ENCODE measurements around the gene CTTNBP2NL.

Gene CTTNBP2NL

GRCh38 chr1:112458756-112459155 lies 62.7 kb downstream of the CTTNBP2NL start:
- Histone ChIP-seq H3K27ac (ENCODE audit: extremely low read depth, low read depth, low read length) (no peak overlapping the region), H3K36me3 (ENCODE audit: control insufficient read depth in 2 of 2, insufficient read depth in 1 of 2, low read length in 2 of 2) (peaks cover 0 to 47% of the 10 kb centered on the region in 2 experiments; a peak in 2 of 3 replicates), H3K4me1 (ENCODE audit: control insufficient read depth, insufficient read depth, low read length) (no peaks in the 10 kb centered on the region), H3K9me3 (ENCODE audit: control insufficient read depth, insufficient read depth, low read depth, low read length) (no peaks in the 10 kb centered on the region), H3K4me3 (ENCODE audit: low read depth, low read length) (no peak overlapping the region)
- ChIA-PET POLR2A (no interaction called here), CTCF (interaction anchor here (0.6 kb wide), 1 partner anchor 103 kb away, joined by 3 read pairs; no protein-coding TSS in a partner anchor)
- no peak for TF ChIP-seq ZNF660 (tag by site-specific recombination; IDR thresholded peaks at IDR 0.05)
- no peak for TF ChIP-seq ZNF266 (tag by site-specific recombination; IDR thresholded peaks at IDR 0.05; ENCODE audit: low read depth)
- TF ChIP-seq ZNF138 (tag by site-specific recombination; IDR thresholded peaks at IDR 0.05; ENCODE audit: borderline replicate concordance) = no peak
- no peak for TF ChIP-seq ZNF324 (tag by site-specific recombination; IDR thresholded peaks at IDR 0.05)
- no peak for TF ChIP-seq ZBTB21 (tag by site-specific recombination; IDR thresholded peaks at IDR 0.05)
- no peak for TF ChIP-seq ELK4 (IDR thresholded peaks at IDR 0.05; ENCODE audit: borderline replicate concordance, low read depth, low read length)
- no peak for TF ChIP-seq ZNF175 (tag by site-specific recombination; IDR thresholded peaks at IDR 0.05)
- no peak for TF ChIP-seq KLF7 (tag by site-specific recombination; IDR thresholded peaks at IDR 0.05; ENCODE audit: borderline replicate concordance)
- no peak for TF ChIP-seq PRDM4 (tag by site-specific recombination; IDR thresholded peaks at IDR 0.05)
- TF ChIP-seq MYNN (tag by site-specific recombination; IDR thresholded peaks at IDR 0.05; ENCODE audit: borderline replicate concordance) = no peak

- Histone ChIP-seq H3K36me3 (ENCODE audit: control insufficient read depth in 2 of 2, insufficient read depth in 1 of 2, low read length in 2 of 2) (peaks cover 0 to 30% of the 10 kb centered on the region in 2 experiments; a peak in 1 of 3 replicates), H3K27ac (ENCODE audit: extremely low read depth, low read depth, low read length) (no peak overlapping the region), H3K4me1 (ENCODE audit: control insufficient read depth, insufficient read depth, low read length) (no peaks in the 10 kb centered on the region), H3K9me3 (ENCODE audit: control insufficient read depth, insufficient read depth, low read depth, low read length) (no peaks in the 10 kb centered on the region), H3K4me3 (ENCODE audit: low read depth, low read length) (no peak overlapping the region)
- TF ChIP-seq PRDM6 (tag by site-specific recombination; IDR thresholded peaks at IDR 0.05) (peak; percentile 40; the same call in 1 of the 2 replicates), ZSCAN4 (tag by site-specific recombination; IDR thresholded peaks at IDR 0.05) (peak; percentile 13; the same call in 1 of the 2 replicates), ZNF423 (tag by site-specific recombination; IDR thresholded peaks at IDR 0.05) (no peak)
- ChIA-PET CTCF (interaction anchor here (2.8 kb wide), 1 partner anchor 70 kb away, joined by 17 read pairs; no protein-coding TSS in a partner anchor), POLR2A (no interaction called here)
These were observed 64.6 kb downstream of the CTTNBP2NL start for GRCh38 chr1:112460615-112461014.

- H3K9me3 ChIP-seq (ENCODE audit: control insufficient read depth, insufficient read depth, low read depth, low read length) = no peaks in the 10 kb centered on the region
- no peak overlapping the region for H3K27ac ChIP-seq (ENCODE audit: extremely low read depth, low read depth, low read length)
- peaks cover 0 to 23% of the 10 kb centered on the region in 2 experiments; a peak in 1 of 3 replicates for H3K36me3 ChIP-seq (ENCODE audit: control insufficient read depth in 2 of 2, insufficient read depth in 1 of 2, low read length in 2 of 2)
- H3K4me3 ChIP-seq (ENCODE audit: low read depth, low read length) = no peak overlapping the region
- ChIA-PET POLR2A (no interaction called here), CTCF (interaction anchor here (1.0 to 2.8 kb wide), 2 partner anchors 70 to 153 kb away, joined by 3 to 17 read pairs; no protein-coding TSS in a partner anchor)
- H3K4me1 ChIP-seq (ENCODE audit: control insufficient read depth, insufficient read depth, low read length) = no peaks in the 10 kb centered on the region
- TF ChIP-seq ZNF266 (tag by site-specific recombination; IDR thresholded peaks at IDR 0.05; ENCODE audit: low read depth) = no peak
- TF ChIP-seq ZNF777 (tag by site-specific recombination; IDR thresholded peaks at IDR 0.05; ENCODE audit: borderline replicate concordance) = no peak
- TF ChIP-seq KLF17 (tag by site-specific recombination; IDR thresholded peaks at IDR 0.05) = no peak
- TF ChIP-seq PRDM6 (tag by site-specific recombination; IDR thresholded peaks at IDR 0.05) = no peak
- no peak for TF ChIP-seq ZFP41 (tag by site-specific recombination; IDR thresholded peaks at IDR 0.05; ENCODE audit: borderline replicate concordance)
- TF ChIP-seq ZSCAN23 (tag by site-specific recombination; IDR thresholded peaks at IDR 0.05) = no peak
- no peak for TF ChIP-seq ZNF366 (tag by site-specific recombination; conservative IDR thresholded peaks at IDR 0.05)
- TF ChIP-seq TRIM28 (IDR thresholded peaks at IDR 0.05; ENCODE audit: borderline replicate concordance, low read length) = no peak
- TF ChIP-seq ZFP3 (tag by site-specific recombination; IDR thresholded peaks at IDR 0.05; ENCODE audit: low read depth) = no peak
- no peak for TF ChIP-seq KLF10 (tag by site-specific recombination; IDR thresholded peaks at IDR 0.05)
These were observed 65.3 kb downstream of the CTTNBP2NL start for GRCh38 chr1:112461200-112461871.

Measured in HEK293 (cell line).